T-cell (primary cell): ENCODE data around the gene ANXA7. TPM values are rescaled to one million over a fixed set of nuclear protein-coding genes. Genes with fewer than 3 reads are reported as not detected.

Experiments used
- ATAC-seq, 4 experiments: fragments of 200-7000 bp in 3 of 4; fragments of 150-1000 bp in 1 of 4; cut with Tn5 transposase; replicated peaks in 1 of 4; 1 replicate in 3 of 4; 2 replicates in 1 of 4; pipeline ENCODE4 v1.10.0; 2021; ENCODE audit warnings: moderate library complexity in 3 of 4, mild to moderate bottlenecking in 2 of 4, moderate number of reproducible peaks in 1 of 4
- CTCF ChIA-PET, 2 donors: fragments of 300-600 bp; sonication (Branson Sonifier 250); formaldehyde crosslinking; loops; one replicate each; lab custom pipeline; 2022; ENCODE audit warnings: antibody characterized with exemption in 2 of 2; lab: Charles Lee
- POLR2A ChIA-PET, 2 donors: fragments of 300-600 bp; sonication (Branson Sonifier 250); formaldehyde crosslinking; loops; one replicate each; lab custom pipeline; 2022; ENCODE audit warnings: antibody characterized with exemption in 2 of 2; lab: Charles Lee
- DNase-seq, 35 experiments: peaks; one replicate each; pipeline versions ENCODE4 v3.0.0 to v3.0.0-alpha.2; 2013 to 2023
- H3K27ac ChIP-seq: one replicate; pipeline ENCODE4 v1.5.1; 2013; ENCODE audit warnings: low read length
- H3K27me3 ChIP-seq, 2 experiments: replicated peaks in 1 of 2; 1 replicate in 1 of 2; 2 replicates in 1 of 2; pipeline versions ENCODE4 v1.6.1 to v1.7.0; 2013; ENCODE audit warnings: low read length in 1 of 2, mixed read lengths in 1 of 2; ENCODE audit not compliant: control insufficient read depth in 2 of 2, insufficient read depth in 2 of 2; ENCODE audit errors: extremely low read depth in 1 of 2
- H3K36me3 ChIP-seq, 2 donors: 1 replicate in 1 of 2; 2 replicates in 1 of 2; pipeline versions ENCODE4 v1.6.1 to v1.7.0; 2013; ENCODE audit warnings: low read length in 1 of 2; ENCODE audit not compliant: control insufficient read depth in 2 of 2, insufficient read depth in 1 of 2; ENCODE audit errors: extremely low read depth in 1 of 2
- H3K4me1 ChIP-seq, 2 experiments: 1 replicate in 1 of 2; 2 replicates in 1 of 2; pipeline versions ENCODE4 v1.6.1 to v1.7.0; 2013; ENCODE audit warnings: low read length in 2 of 2, mixed read lengths in 1 of 2; ENCODE audit not compliant: insufficient read depth in 2 of 2, control insufficient read depth in 1 of 2; ENCODE audit errors: extremely low read depth in 1 of 2
- H3K4me3 ChIP-seq, 2 donors: 1 replicate in 1 of 2; 2 replicates in 1 of 2; pipeline versions ENCODE4 v1.5.1 to v1.7.0; 2013; ENCODE audit warnings: mild to moderate bottlenecking in 2 of 2, low read length in 1 of 2, moderate library complexity in 1 of 2; ENCODE audit not compliant: control insufficient read depth in 1 of 2; ENCODE audit errors: extremely low read depth in 1 of 2
- H3K9me3 ChIP-seq: 2 replicates; pipeline ENCODE4 v1.7.0; 2013
- H3K27ac Mint-ChIP-seq, 2 donors: one replicate each; pipeline ENCODE4 v1.8.0; 2020 to 2021; ENCODE audit warnings: mild to moderate bottlenecking in 2 of 2, mixed read lengths in 2 of 2
- H3K27me3 Mint-ChIP-seq, 2 donors: one replicate each; pipeline ENCODE4 v1.8.0; 2021 to 2022; ENCODE audit warnings: mixed read lengths in 2 of 2
- H3K36me3 Mint-ChIP-seq: one replicate; pipeline ENCODE4 v1.8.0; 2021; ENCODE audit warnings: mixed read lengths
- H3K4me1 Mint-ChIP-seq, 3 donors: one replicate each; pipeline ENCODE4 v1.8.0; 2020 to 2022; ENCODE audit warnings: mixed read lengths in 3 of 3, mild to moderate bottlenecking in 1 of 3
- H3K4me3 Mint-ChIP-seq, 3 donors: one replicate each; pipeline ENCODE4 v1.8.0; 2020 to 2022; ENCODE audit warnings: mild to moderate bottlenecking in 3 of 3, mixed read lengths in 3 of 3, moderate library complexity in 3 of 3
- H3K9me3 Mint-ChIP-seq, 3 donors: one replicate each; pipeline ENCODE4 v1.8.0; 2020 to 2022; ENCODE audit warnings: mixed read lengths in 3 of 3
- WGBS: methylation state at CpG from one replicate; pipeline ENCODE4 v1.1.5; 2013; ENCODE audit warnings: missing lambda C conversion rate; ENCODE audit not compliant: insufficient coverage; 5-methylcytosine and 5-hydroxymethylcytosine counted together
- total RNA-seq, 35 experiments: library from RNA in 6 of 35; stranded (reverse) in 6 of 35; fragments of 120-200 nt in 1 of 35; gene quantifications; one replicate each; pipeline versions ENCODE4 v1.2.1 to v1.2.4 and lab custom pipeline; 2013 to 2026

ANXA7 gene
- total RNA-seq, 5 donors from 2014 or later (not counting 1 experiment from before 2014, with no cell fraction given): 84.3 to 109 (median 97.6) TPM

DNA sequence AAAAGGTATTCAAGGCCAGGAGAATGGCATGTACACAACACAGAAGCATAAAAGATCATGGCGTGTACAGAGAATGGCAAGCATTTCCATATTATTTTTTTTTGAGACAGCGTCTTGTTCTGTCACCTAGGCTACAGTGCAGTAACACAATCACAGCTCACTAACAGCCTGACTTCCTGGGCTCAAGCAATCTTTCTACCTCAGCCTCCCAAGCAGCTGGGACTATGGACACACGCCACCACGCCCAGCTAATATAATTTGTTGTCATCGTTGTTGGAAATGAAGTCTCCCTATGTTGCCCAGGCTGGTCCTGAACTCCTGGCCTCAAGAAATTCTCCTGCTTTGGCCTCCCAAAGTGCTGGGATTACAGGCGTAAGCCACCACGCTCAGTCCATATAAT lies 27.3 kb downstream of the ANXA7 start:
- ChIA-PET POLR2A (interaction anchor here (0.6 to 0.7 kb wide), 3 partner anchors 14 to 613 kb away, joined by 4 to 5 read pairs (median 5); no protein-coding TSS in a partner anchor), CTCF (no interaction called here)
- Mint-ChIP-seq H3K4me3 (no peak overlapping the region), H3K27me3 (no peaks in the 10 kb centered on the region), H3K4me1 (peaks cover 0 to 5% (median 0%) of the 10 kb centered on the region in 3 donors), H3K36me3 (peaks cover 61% of the 10 kb centered on the region), H3K9me3 (no peaks in the 10 kb centered on the region), H3K27ac (peak overlapping the region in 1 of 2 donors; percentile 16)
- Histone ChIP-seq H3K27me3 (no peaks in the 10 kb centered on the region), H3K9me3 (no peaks in the 10 kb centered on the region), H3K36me3 (peaks cover 2 to 72% of the 10 kb centered on the region in 2 donors), H3K4me3 (no peak overlapping the region), H3K27ac (no peak overlapping the region), H3K4me1 (no peaks in the 10 kb centered on the region)
- ATAC-seq (no peak), DNase-seq (no peak)
- WGBS: 100% methylated on average over 2 of the region's 7 CpGs

- Mint-ChIP-seq H3K27me3 (no peaks in the 10 kb centered on the region), H3K4me3 (no peak overlapping the region), H3K27ac (peak overlapping the region; percentile 17 to 52), H3K9me3 (no peaks in the 10 kb centered on the region), H3K4me1 (peaks cover 0 to 5% (median 0%) of the 10 kb centered on the region in 3 donors), H3K36me3 (peaks cover 60% of the 10 kb centered on the region)
- Histone ChIP-seq H3K27me3 (no peaks in the 10 kb centered on the region), H3K4me3 (no peak overlapping the region), H3K9me3 (no peaks in the 10 kb centered on the region), H3K36me3 (peaks cover 3 to 77% of the 10 kb centered on the region in 2 donors), H3K27ac (no peak overlapping the region), H3K4me1 (no peaks in the 10 kb centered on the region)
- 0% methylated on average over 1 of the region's 1 CpG for WGBS
- ATAC-seq: no peak
- no peak for DNase-seq
- POLR2A ChIA-PET: no interaction called here
- CTCF ChIA-PET: no interaction called here
These were observed 34.7 kb downstream of the ANXA7 start for GRCh38 chr10:73379064-73379748.

DNA sequence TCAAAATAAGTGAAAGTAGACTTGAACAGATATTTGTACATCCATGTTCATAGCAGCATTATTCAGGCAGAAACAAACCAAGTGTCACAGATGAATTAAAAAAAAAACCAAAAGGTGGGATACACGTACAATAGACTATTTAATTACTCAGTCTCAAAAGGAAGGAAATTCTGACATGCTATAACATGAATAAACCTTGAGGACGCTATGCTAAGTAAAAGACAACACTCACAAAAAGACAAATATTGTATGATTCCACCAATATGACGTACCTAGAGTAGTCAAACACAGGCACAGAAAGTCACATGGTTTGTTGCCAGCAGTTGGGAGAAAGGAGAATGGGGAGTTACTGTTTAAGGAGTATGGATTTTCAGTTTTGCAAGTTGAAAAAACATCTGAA lies 37.2 kb downstream of the ANXA7 start:
- 100% methylated on average over 1 of the region's 3 CpGs for WGBS
- Mint-ChIP-seq H3K27me3 (no peaks in the 10 kb centered on the region), H3K27ac (no peak overlapping the region), H3K4me1 (peaks cover 0 to 5% (median 0%) of the 10 kb centered on the region in 3 donors), H3K36me3 (peaks cover 55% of the 10 kb centered on the region), H3K9me3 (no peaks in the 10 kb centered on the region), H3K4me3 (no peak overlapping the region)
- ChIA-PET CTCF (no interaction called here), POLR2A (no interaction called here)
- no peak for DNase-seq
- no peaks in the 10 kb centered on the region for H3K4me1 ChIP-seq
- H3K4me3 ChIP-seq: no peak overlapping the region
- ATAC-seq: no peak
- H3K9me3 ChIP-seq: no peaks in the 10 kb centered on the region
- H3K27ac ChIP-seq: no peak overlapping the region
- no peaks in the 10 kb centered on the region for H3K27me3 ChIP-seq
- H3K36me3 ChIP-seq: peaks cover 3 to 62% of the 10 kb centered on the region in 2 donors

DNA sequence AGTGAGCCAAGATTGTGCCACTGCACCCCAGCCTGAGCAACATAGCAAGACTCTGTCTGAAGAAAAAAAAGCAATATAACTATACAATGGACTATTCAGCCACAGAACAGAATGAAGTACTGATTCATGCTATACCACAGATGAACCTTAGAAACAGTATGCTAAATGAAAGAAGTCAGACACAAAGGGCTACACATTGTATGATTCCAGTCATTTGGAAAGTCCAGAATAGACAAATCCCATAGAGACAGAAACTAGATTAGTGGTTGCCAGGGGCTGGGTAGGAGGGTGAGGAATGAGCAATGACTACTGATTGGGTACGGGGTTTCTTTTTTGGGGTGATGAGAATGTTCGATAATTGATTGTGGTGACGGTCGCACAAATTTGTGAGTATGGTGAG lies 45.6 kb downstream of the ANXA7 start:
- H3K27ac ChIP-seq: no peak overlapping the region
- POLR2A ChIA-PET: no interaction called here
- 74% methylated on average over 4 of the region's 4 CpGs for WGBS
- no peak overlapping the region for H3K4me3 ChIP-seq
- H3K36me3 ChIP-seq: peaks cover 3 to 11% of the 10 kb centered on the region in 2 donors
- no peak for ATAC-seq
- Mint-ChIP-seq H3K4me3 (no peak overlapping the region), H3K9me3 (peaks cover 0 to 2% (median 0%) of the 10 kb centered on the region in 3 donors), H3K36me3 (peaks cover 46% of the 10 kb centered on the region), H3K4me1 (peaks cover 0 to 6% (median 0%) of the 10 kb centered on the region in 3 donors), H3K27me3 (no peaks in the 10 kb centered on the region), H3K27ac (peak overlapping the region; percentile 5 to 9)
- no peaks in the 10 kb centered on the region for H3K27me3 ChIP-seq
- H3K9me3 ChIP-seq: no peaks in the 10 kb centered on the region
- CTCF ChIA-PET: no interaction called here
- no peaks in the 10 kb centered on the region for H3K4me1 ChIP-seq
- no peak for DNase-seq

DNA sequence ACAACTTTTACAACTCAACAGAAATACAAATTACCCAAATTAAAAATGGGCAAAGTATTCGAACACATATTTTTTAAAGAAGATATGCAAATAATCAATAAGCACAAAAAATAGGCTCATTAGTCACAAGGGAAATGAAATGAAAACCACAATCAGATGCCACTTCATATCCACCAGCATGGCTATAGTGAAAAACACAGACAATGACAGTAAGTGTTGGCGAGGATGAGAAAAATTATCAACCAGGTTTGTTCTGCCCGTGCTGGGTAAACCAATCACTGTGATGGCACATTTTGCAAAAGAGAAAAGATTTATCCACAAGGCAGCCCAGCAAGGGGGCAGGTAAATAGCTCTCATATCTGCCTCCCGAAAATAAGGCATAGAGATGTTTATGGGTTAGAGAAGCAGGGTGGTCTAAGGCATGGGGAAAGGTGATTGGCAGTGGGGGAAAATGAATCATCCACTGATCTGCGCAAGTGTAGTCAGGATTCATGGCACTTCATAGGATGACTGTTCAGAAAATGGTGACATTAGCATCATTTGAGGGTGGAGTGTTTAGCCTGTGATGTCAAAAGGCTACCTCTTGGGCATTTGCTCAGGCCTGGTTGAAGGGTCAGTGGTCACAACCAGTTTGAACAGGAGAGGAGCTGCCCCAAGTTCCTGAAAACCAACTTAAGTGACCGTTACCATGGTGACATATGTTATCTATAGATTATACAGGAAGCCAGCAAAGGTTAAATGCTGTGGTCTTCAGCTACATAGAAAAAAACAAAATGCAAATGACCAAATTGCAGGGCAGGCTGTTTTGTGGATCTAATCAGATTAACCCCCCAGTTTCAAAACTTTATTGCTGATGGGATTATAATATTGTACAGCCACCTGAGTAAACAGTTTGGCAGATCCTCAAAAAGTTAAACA lies 47.2 kb downstream of the ANXA7 start:
- DNase-seq (peak in 1 of 35 experiments; percentile 6), ATAC-seq (no peak)
- ChIA-PET POLR2A (interaction anchor here (0.5 to 0.7 kb wide), 2 partner anchors 155 to 266 kb away, joined by 3 to 4 read pairs; no protein-coding TSS in a partner anchor), CTCF (no interaction called here)
- Histone ChIP-seq H3K27me3 (no peaks in the 10 kb centered on the region), H3K27ac (no peak overlapping the region), H3K4me3 (no peak overlapping the region), H3K4me1 (no peaks in the 10 kb centered on the region), H3K36me3 (peaks cover 3 to 8% of the 10 kb centered on the region in 2 donors), H3K9me3 (no peaks in the 10 kb centered on the region)
- no peaks in the 10 kb centered on the region for H3K27me3 Mint-ChIP-seq
- H3K4me3 Mint-ChIP-seq: no peak overlapping the region
- H3K27ac Mint-ChIP-seq: peak overlapping the region; percentile 30 to 65
- H3K9me3 Mint-ChIP-seq: peaks cover 0 to 5% (median 2%) of the 10 kb centered on the region in 3 donors
- H3K4me1 Mint-ChIP-seq: peaks cover 0 to 6% (median 0%) of the 10 kb centered on the region in 3 donors
- 92% methylated on average over 3 of the region's 6 CpGs for WGBS
- peaks cover 50% of the 10 kb centered on the region for H3K36me3 Mint-ChIP-seq

GRCh38 chr10:73364964-73365363 lies 48.9 kb downstream of the ANXA7 start:
- Histone ChIP-seq H3K27ac (no peak overlapping the region), H3K27me3 (no peaks in the 10 kb centered on the region), H3K36me3 (peaks cover under 1 to 8% of the 10 kb centered on the region in 2 donors), H3K4me3 (no peak overlapping the region), H3K9me3 (no peaks in the 10 kb centered on the region), H3K4me1 (no peaks in the 10 kb centered on the region)
- H3K4me1 Mint-ChIP-seq: peaks cover 0 to 6% (median 0%) of the 10 kb centered on the region in 3 donors
- H3K27me3 Mint-ChIP-seq: no peaks in the 10 kb centered on the region
- WGBS: no CpG with 5 or more reads among the region's 3 CpGs
- ATAC-seq (no peak), DNase-seq (no peak)
- H3K9me3 Mint-ChIP-seq: peaks cover 0 to 6% (median 2%) of the 10 kb centered on the region in 3 donors
- ChIA-PET CTCF (no interaction called here), POLR2A (no interaction called here)
- H3K27ac Mint-ChIP-seq: no peak overlapping the region
- peaks cover 43% of the 10 kb centered on the region for H3K36me3 Mint-ChIP-seq
- H3K4me3 Mint-ChIP-seq: no peak overlapping the region
